ENCODE data around the gene MTMR12.

GRCh38 chr5:32330126-32330971, 17.6 kb upstream of the MTMR12 start:
- no peak for TF ChIP-seq POLR2A (IDR thresholded peaks at IDR 0.05; ENCODE audit: low read depth, low read length)
- no peak for TF ChIP-seq CTCF (IDR thresholded peaks at IDR 0.05 in 2 of 3, conservative IDR thresholded peaks at IDR 0.05 in 1 of 3; ENCODE audit: control insufficient read depth in 2 of 3, extremely low read depth in 1 of 3, insufficient read depth in 1 of 3, low read depth in 3 of 3, low read length in 3 of 3)
- TF ChIP-seq ZNF217 (IDR thresholded peaks at IDR 0.05), result no peak
- TF ChIP-seq BHLHE40 (IDR thresholded peaks at IDR 0.05; ENCODE audit: borderline replicate concordance in 1 of 2, low read depth in 2 of 2, low read length in 1 of 2), result no peak
- TF ChIP-seq HDAC6 (IDR thresholded peaks at IDR 0.05; ENCODE audit: unreplicated experiment), result no peak
